GM19452 (cell line): Measurements from ENCODE around the gene CEP112.

Experiments used
- ATAC-seq: cut with Tn5 transposase; IDR thresholded peaks from one replicate; pipeline ENCODE4 v1.9.1; 2021; ENCODE audit not compliant: unreplicated experiment

Gene CEP112

DNA sequence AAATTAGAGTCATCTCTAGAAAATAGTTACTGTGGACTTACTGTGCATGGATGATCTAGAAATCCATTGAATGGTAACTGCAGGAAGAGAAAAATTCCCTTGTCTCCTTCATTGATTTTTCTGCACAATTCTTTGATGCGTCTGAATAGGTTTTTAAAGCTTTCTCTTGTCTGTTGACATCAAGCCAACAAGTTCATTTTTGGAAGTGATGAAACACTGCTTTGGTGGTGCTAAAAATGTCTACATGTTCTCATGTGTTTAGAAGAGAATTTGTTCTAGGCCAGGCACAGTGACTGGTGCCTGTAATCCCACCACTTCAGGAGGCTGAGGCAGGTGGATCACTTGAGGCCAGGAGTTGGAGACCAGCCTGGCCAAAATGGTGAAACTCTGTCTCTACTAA, 573.4 kb downstream of the CEP112 start:
- ATAC-seq = no peak

DNA sequence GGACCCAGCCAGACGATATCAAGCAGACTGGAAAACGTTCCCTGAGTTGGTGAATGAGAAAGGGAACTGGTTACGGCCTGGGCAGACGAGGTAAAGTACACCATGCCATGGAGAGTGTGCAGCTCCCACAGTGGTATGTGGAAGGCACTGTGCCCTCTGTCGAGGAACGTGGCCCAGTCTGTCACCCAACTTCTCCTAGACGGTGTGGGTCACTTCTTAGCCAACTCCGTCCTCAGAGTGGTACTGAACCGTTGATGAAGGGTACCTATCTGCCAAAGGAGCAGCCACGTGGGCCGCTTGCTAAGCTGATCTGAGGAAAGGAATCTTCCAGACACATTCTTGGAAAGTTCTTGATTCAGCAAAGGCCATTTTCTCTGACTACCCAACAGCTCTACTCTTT, 574.4 kb downstream of the CEP112 start:
- ATAC-seq = no peak

DNA sequence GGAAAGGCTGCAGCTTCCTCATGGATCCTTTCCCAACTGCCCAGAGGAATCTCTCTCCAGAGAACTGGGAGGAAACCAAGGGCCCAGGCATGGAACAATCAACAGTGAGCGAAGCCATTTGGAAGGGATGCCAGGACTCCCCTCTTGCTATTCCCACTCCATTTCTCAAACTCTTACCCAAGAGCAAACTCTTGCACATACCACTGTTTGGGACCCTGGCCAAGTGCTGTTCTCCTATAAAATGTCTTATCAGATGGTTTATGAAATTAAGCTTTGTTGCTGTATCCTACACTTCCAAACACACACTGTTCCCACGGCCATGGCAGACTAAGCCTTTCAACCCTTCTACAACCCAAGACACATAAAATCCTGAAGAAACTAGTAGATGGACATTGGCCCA, 582.2 kb downstream of the CEP112 start:
- ATAC-seq = no peak

DNA sequence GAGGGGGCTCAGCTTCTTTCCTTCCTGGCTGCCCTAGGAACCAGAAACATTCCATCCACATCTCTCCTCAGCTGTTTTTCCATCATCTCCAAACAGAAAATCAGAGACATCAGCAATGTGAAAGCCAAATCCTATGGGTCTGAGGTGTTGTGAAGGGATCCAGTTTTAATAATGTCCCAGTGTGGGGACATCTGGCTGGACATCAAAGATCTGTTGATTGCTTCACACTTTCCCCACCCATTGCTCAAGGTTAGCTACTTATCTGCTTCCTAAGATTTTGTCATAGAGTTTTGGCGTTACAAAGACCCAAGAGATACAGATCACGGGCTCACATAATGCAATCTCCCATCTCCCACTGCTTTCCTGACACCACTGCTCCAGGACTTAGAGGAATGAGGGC, 582.6 kb downstream of the CEP112 start:
- no peak for ATAC-seq

DNA sequence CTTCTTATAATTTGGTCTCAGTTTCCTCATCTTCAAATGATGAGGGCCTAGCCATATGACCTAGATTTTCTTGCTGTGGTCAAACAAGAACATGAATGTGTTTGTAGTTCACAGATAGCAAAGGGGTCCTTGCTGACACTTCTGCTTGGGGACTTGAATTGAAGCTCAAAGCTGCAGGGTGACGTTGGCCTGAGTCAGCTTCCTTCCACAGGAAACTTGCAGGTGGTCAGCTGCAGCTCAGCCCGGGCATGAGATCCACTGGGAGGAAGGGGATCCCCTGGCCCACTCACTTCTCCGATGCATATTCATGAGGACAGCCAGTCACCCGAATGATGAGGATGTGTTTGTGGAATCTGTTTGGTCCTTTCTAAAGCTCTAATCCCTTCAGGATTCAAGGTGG, 587.9 kb downstream of the CEP112 start:
- ATAC-seq = no peak

DNA sequence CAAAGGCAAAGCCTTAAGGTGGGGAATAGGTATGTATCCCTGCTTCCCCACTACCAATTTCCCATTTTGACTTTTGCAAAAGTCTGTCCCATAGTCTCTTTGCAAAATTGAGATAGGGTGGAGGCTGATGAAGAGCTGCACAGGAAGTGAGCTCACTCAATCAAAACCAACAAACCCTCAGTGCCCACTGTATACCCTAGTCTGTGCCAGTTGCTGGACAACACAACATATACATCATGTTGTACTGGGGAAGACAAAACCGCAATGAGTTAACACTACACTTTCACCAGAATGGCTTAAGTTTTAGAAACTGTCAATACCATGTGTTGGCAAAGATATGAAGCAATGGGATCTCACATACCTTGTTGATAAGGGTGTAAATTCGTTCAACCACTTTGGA, 590.1 kb downstream of the CEP112 start:
- ATAC-seq = no peak

DNA sequence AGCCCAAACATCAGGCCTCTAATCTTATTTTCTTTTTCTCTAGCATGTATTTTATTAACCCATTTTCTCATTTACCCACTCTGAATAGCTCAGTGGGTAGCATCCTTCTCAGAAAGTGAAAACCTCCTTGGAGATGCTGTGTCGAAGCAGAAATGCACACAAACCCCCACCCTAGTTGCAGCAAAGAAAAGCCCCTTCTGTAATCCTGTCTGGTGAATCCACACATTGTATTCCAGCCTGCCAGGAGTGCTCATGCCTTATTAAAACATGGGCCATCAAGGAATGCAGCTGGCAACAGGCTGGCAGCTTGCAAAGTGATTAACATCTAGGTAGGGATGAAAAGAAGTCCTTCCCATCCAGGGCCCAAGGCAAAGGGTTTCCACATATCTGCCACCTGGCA, 590.8 kb downstream of the CEP112 start:
- no peak for ATAC-seq

DNA sequence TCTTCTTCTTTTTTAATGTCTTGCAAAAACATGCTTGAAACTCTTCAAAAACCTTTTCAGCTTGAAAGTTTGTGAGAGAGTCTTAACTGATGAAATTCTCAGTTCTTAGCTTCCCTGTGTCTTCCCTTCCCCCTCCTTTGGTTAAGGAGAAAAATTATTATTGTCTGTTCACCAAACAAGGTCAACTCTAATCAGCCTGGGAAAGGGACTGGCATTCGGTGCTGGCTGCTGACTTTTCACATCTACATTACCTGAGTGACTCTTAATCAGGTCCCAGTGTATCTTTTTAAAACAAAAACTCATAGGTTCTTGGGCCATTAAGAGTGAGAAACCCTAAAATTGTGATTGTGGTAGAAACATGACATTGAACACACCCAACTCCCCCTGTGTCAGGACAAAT, 591.4 kb downstream of the CEP112 start:
- no peak for ATAC-seq

DNA sequence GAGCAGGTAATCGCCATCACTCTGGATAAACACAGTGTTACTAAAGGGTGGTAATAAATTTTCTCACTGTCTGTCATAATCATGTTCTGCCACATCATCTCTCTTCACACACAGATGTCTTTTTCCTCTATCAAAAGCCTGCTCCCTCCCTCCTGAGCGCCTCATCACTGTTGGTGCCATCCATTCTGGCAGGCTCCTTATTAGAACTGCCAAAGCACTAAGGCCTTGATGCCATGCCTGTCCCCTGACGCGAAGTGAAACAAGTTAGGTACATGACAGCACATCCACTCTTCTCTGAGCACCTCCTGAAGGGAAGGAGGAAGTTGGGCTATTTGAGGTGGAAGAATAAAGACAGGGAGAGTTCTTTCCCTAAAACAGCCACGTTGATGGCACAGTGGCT, 592.3 kb downstream of the CEP112 start:
- ATAC-seq = no peak

DNA sequence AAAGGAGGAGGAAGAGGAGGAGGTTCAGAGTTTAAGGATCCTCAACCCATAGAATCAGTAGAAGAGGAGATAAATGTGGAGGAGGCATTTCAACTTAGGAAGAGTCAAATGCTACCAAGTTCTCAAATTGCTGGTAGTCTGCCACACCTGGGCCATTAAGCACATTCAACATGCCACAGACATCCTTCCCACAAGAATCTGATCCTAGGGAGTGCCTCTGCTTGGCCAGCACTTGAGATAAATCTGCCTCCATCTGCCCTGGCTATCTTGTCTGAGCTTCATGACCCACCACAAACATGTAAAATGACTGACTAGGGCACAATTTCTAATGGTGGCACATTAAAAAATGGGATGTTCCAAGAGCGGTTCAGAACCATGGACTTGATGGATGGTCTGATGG, 593.2 kb downstream of the CEP112 start:
- ATAC-seq = no peak

DNA sequence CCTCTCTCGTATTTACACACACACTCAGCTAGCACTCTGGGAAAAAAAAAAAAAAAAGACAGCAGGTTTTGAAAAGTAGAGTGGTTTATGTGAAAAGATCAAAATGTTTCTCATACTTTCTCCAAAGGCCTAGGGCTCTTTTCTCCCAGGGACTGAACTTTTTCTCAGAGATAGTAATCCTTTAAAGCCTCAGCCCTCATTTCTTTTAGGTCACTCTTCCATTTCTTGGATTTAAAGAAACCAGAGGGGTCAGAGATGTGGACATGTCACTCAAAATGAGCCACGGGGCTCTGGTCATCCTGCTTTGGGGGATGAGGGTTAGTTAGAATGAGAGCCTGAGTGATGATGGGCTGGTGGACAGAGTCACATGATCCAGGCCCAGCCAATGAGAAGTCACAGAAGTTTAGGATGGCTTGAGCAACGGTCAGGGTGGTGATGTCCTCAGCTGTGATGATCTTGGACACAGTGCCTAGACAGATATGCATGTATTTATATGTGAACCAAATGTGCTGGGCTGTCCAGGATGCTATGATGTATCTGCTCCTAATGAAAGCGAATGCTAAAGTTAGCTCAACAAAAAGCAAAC, 596.8 kb downstream of the CEP112 start:
- ATAC-seq = no peak

DNA sequence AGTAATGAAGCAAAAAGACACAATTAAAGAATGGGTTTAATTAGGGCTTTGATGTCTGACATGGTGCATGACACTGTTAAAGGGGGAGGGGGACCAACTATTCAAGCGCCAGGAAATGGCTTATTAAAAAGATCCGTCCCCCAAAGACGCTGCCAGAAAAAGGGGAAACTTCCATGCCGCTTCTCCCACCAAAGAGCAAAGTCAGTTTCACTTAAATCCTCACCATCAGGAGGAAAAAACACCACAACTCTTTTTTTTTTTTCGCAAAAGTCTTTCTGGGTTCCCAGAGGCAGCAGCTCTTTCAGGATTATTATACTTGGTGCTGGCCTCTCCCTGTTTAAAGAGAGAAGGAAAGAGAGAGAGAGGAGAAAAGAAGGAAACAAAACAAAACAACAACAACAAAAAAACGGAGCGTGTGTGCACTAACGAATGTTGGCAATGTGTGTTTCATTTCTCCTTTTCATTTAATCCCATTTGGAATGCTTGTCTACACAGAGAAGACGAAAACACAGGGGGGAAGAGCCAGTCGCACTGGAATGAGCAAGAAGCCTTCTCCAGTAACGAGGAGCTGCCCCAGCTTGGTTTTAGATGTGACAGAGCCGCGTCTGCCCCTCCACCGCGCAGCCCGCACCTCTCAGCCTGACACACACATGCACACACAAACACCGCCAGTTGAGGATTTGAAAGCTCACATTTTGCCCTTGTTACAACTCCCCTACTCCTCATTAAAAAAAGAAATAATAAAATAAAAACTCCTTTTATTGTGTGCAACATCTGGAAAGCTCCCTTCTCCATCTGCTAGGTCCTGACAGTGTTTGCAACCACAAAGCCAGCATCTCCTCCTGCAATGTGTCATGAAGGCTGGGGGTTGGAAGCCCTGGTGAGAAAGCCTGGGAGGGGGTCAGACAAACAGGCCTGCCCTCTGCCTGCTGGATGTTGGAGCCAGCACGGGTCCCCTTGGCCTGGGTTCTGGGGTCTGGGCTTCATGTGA, 597.8 kb downstream of the CEP112 start:
- ATAC-seq = no peak

DNA sequence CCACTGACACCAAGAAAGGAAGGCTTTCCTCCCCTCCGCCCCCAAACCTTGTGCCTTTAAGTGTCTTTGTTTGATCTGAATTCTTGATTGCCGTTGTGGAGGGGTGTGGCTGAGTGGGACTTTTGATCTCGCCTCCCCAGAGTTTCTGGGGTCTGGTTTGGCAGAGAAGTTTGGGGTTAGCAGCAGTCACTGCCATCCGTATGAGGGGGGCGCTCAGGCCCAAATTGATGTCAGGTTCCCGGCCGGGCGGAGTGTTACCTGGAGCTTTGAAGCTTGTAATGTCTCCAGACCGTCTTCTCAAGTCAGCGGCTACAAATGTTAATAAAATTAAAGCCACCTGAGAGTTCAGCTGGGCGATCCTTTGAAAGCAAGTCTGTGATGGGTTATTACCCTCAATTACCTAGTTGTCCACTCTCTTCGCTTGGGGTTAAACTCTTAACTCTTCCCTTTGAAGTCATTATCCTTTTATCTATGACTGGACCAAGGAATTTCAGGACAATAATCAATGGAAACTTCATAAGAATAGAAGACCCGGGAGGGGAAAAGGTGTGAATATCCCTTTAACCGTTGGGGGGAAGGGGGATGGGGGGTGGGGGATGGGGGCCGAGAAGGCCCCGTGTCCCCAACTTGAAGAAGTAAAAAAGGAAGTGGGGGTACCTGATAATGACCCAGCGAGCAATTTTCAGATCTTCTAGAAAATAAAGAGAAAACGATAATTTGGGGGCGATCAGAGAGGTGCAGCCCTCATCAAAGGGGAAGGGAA, 598.7 kb downstream of the CEP112 start:
- no peak for ATAC-seq

DNA sequence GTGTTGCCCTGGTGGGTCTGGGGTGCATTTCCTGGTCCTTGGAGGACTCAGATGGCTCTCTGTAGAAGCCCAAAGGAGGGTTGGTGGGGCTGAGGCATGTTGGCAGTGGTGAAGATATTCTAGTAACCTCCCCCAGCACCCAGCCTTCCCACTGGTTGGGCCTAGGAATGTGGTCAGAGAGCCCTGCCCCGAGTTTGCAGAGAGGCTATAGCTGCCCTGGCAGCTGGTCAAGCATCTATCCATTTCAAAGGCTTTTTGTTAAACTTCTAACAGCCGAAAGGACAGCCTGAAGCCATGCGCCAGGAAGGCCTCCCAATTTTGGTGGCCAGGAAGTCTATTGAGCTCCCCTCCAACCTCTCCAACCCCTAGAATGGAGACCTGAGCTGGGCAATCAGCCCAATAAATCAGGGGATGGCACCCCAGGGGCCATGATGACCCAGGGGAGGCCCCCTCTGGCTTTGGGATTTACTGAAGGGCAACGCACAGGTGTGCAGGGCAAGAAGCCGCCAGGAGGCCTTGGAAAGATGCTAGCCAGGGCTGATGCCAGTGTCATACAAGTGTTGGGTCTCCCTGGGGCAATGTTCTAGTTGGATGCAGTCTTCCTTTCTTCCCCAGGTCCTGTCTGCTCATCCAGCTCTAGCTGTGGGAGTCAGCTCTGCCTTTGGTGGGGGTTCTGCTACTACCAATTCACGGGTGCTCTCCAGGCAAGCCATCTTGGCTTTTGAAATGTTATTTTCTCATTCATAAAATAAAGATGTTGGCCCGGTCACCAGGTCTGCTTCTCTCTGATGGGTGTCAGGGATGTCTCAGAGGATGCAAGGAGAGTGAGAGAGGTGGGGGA, 599.6 kb downstream of the CEP112 start:
- no peak for ATAC-seq

DNA sequence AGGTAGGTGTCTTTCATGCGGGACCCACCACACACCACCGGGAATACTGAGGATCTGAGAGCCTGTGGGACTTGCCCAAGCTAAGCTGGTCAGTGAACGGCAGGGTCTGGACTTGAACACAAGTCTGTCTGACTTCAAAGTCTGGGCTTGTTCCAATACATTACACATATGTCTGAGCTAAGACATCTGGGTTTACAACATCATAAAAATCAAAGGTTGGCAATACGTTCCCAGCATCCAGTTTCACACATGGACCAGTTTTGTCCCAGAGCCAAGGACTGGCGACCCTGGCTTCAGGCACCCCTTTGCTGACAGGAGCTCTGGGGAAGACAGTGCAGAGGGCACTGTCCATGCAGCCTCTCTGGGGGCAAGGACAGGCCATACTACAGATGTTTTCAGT, 602.6 kb downstream of the CEP112 start:
- no peak for ATAC-seq

DNA sequence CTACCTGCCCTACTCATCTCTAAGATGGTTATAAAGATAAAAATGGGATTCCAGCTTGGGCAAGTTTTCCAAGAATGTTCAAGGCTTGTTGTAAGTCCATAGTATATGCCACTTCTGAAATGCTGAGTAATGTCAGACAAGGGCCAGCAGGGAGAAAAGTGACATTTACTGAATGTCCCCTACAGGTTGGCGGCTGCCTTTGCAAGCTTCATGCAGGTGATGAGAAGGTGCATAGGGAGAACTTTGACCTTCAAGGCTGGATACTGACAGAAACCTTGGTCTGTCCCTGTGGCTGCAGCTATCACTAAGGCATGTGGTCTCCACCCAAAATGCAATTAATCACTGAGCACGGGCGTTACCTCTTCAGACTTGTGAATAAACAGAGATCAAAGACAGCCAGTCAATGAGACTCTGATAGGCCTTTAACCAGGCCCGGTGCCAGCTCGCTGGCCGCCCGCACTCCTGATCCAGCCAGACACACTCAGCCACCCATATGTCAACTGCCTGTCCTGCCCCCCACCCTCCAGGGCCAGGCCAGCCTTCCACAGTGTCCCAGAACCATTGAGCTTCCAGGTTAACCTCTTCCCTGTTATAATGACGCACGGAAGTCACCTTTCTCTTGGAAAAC, 603.6 kb downstream of the CEP112 start:
- no peak for ATAC-seq

DNA sequence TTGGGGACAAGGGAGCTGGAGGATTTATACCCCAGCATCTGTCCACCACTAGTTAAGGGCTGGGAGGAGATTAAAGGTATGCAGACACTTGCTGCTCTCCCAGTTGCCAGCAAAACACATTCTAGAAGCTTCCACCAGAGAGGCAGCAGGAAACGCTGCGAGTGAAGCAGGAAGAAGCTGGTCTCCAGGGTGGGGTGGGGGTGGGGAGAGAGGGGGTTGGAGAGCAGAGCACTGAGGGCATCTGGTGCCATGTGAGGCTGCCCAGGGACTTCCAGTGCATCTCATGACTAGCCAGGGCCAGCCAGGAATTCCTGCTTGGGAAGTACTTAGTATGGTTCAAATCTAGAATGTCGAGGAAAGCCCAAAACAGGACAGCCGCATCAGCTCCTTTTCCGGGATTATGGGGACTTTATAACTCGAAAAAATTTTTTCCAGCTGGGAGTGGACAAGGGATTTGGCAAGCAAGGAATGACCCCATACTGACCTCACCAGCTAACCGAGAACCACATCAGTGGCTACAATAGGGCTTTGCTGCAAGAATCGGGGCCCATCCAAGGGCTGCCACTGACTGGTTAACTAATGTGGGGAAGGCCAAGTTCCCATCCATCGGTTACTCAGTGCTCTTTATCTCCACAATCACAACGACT, 604.3 kb downstream of the CEP112 start:
- ATAC-seq = no peak

DNA sequence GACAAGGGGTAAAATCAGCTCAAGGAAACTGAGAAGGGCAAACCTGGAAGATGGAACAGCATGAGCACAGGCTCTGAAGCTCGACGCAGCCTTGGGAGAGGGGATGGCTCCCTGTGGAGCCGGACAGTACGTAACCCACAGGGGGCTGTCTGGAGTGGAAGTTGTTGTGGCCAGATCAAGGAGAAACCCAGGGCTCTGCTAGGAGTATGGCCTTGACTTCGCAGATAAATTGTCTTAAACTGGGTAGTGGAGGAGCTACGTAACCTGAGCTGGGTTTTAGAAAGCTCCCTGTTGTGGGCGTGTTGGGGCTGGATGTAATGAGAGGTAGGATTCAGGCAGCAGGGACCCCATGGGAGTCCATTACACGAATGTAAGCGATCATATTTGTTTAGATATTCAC, 605.0 kb downstream of the CEP112 start:
- ATAC-seq = no peak
